Measurements from ENCODE around the gene PDK2. TPM values are rescaled to one million over a fixed set of nuclear protein-coding genes. Genes with fewer than 3 reads are reported as not detected.
A peak's percentile ranks its signal among the peaks of the same experiment; 100 is the strongest.

Gene PDK2
- total and polyA plus RNA-seq, 3 experiments from 2014 or later, result 19.5 to 41.2 (median 22.4) TPM

DNA sequence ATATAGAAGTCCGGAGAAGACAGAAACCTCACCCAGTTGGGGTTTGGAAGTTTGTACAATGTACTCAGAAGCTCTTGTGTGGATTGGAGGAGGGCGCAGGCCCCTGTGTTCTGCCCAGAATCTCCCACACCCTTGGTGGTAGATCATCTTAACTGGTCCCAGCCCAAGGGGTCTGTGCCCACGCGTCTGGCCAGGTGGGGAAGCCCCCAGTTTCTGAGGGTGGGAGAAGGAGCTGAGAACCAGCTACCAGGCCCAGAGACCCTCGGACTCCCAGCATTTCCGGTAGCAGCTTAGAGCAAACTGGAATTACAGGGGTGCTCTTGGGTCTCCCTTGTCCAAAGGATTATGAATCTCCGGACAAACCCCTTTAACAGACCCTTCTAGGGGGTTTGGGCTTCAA, 57.6 kb downstream of the PDK2 start:
- Histone ChIP-seq H3K9me3 (ENCODE audit: low read length) (no peaks in the 10 kb centered on the region), H3K27me3 (ENCODE audit: insufficient read depth, low read length, poor library complexity, severe bottlenecking) (no peaks in the 10 kb centered on the region), H3K36me3 (ENCODE audit: insufficient read depth, low read length) (no peaks in the 10 kb centered on the region), H3K27ac (ENCODE audit: low read depth, low read length) (peak overlapping the region; percentile 40), H3K4me1 (ENCODE audit: insufficient read depth, low read length) (peaks cover 41% of the 10 kb centered on the region), H3K4me3 (ENCODE audit: low read length) (no peak overlapping the region)
- no peak for DNase-seq
- POLR2A ChIA-PET, result interaction anchor here (1.5 to 1.7 kb wide), 3 partner anchors 8 to 58 kb away, joined by 4 to 6 read pairs (median 5); partner anchors contain the start of gene PDK2
- Mint-ChIP-seq H3K27ac (peak overlapping the region in 7 of 8 donors; percentile 43 to 96 (median 91)), H3K27me3 (peaks cover 0 to 3% of the 10 kb centered on the region in 2 donors), H3K4me1 (peaks cover 16 to 28% (median 20%) of the 10 kb centered on the region in 3 donors), H3K9me3 (no peaks in the 10 kb centered on the region), H3K36me3 (peaks cover 0 to 5% (median 0%) of the 10 kb centered on the region in 3 donors), H3K4me3 (peak overlapping the region in 3 of 7 donors; percentile 87 to 100 (median 95))
- CTCF ChIA-PET, result interaction anchor here (0.7 to 6.1 kb wide), 11 partner anchors 9 to 203 kb away, joined by 3 to 56 read pairs (median 5); partner anchors contain the start of genes PDK2 and SGCA

DNA sequence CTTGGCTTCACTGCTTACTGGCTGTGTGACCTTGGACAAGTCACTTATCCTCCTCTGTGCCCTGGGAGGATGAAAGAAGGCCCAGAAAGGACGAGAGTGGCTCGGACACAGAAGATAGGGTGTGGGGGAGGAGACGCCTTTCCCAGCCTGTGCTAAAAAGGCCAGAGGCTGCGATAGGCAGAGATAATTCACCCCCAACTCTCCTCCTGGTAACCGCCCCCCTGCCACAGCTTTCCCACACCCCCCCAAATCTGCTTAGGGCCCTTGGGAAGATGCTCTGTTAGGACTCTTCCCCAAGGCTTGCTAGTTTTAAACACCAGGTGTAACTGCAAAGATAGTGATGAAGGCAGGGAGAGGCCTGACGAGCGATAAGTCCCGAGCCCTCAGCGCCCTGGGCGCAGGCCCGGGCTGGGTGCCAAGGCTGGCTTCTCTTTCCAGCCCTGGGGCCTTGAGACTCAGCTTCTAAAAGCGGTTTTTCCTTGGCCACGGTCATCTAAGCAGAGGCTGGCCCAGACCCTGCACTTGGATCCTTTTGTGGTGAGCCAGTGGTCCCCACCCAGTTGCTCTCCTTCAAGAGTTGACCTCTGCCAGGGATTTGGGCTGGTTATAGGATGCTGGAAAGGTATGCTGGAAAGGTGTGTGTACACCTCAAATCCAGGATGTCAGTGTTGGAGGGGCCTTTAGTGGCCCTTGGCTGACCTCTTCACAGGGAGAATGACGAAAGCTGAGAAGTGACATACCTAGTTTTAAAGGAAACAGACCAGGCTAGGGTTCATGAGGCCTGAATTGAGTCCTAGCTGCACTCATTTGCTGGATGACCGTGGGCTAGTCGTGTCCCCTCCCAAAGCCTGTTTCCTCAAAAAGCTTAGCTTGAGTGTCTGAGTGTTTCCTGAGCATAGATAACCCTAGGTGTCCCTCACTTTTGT, 58.8 kb downstream of the PDK2 start:
- DNase-seq, result no peak
- Histone ChIP-seq H3K4me3 (ENCODE audit: low read length) (no peak overlapping the region), H3K36me3 (ENCODE audit: insufficient read depth, low read length) (no peaks in the 10 kb centered on the region), H3K4me1 (ENCODE audit: insufficient read depth, low read length) (peaks cover 44% of the 10 kb centered on the region), H3K27me3 (ENCODE audit: insufficient read depth, low read length, poor library complexity, severe bottlenecking) (no peaks in the 10 kb centered on the region), H3K9me3 (ENCODE audit: low read length) (no peaks in the 10 kb centered on the region), H3K27ac (ENCODE audit: low read depth, low read length) (no peak overlapping the region)
- Mint-ChIP-seq H3K27ac (peak overlapping the region in 6 of 8 donors; percentile 15 to 88 (median 56)), H3K4me3 (peak overlapping the region in 1 of 7 donors; percentile 72), H3K9me3 (no peaks in the 10 kb centered on the region), H3K27me3 (no peaks in the 10 kb centered on the region), H3K36me3 (peaks cover 0 to 5% (median 0%) of the 10 kb centered on the region in 3 donors), H3K4me1 (peaks cover 20 to 27% (median 25%) of the 10 kb centered on the region in 3 donors)
- CTCF ChIA-PET, result interaction anchor here (1.1 to 6.1 kb wide), 3 partner anchors 13 to 60 kb away, joined by 4 to 50 read pairs (median 6); no protein-coding TSS in a partner anchor
- POLR2A ChIA-PET, result no interaction called here

DNA sequence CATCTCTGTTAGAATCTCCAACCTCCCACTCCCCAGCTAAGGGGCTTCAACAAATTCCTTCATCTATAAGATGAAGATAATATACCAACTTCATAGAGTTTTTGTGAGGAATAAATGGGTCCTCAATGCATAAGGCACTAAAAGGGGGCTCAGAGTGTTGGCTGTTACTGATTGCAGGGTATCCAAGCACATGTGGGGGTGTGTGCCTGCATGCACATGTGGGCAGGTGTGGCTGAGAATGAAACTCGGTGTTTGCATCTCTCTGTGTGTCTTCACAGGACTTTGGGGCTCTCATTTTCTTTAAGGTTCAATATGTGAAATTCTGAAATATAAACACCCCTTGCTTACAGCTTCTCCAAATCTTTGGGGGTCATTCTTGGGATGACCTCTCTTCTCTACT, 59.5 kb downstream of the PDK2 start:
- Histone ChIP-seq H3K4me1 (ENCODE audit: insufficient read depth, low read length) (peaks cover 44% of the 10 kb centered on the region), H3K27me3 (ENCODE audit: insufficient read depth, low read length, poor library complexity, severe bottlenecking) (no peaks in the 10 kb centered on the region), H3K9me3 (ENCODE audit: low read length) (no peaks in the 10 kb centered on the region), H3K4me3 (ENCODE audit: low read length) (no peak overlapping the region), H3K27ac (ENCODE audit: low read depth, low read length) (no peak overlapping the region), H3K36me3 (ENCODE audit: insufficient read depth, low read length) (no peaks in the 10 kb centered on the region)
- Mint-ChIP-seq H3K9me3 (no peaks in the 10 kb centered on the region), H3K36me3 (peaks cover 0 to 3% (median 0%) of the 10 kb centered on the region in 3 donors), H3K27ac (peak overlapping the region in 7 of 8 donors; percentile 18 to 88 (median 48)), H3K27me3 (no peaks in the 10 kb centered on the region), H3K4me1 (peaks cover 20 to 27% (median 25%) of the 10 kb centered on the region in 3 donors), H3K4me3 (peak overlapping the region in 2 of 7 donors; percentile 7 to 72)
- CTCF ChIA-PET, result interaction anchor here (1.1 to 6.1 kb wide), 3 partner anchors 14 to 60 kb away, joined by 4 to 50 read pairs (median 6); no protein-coding TSS in a partner anchor
- POLR2A ChIA-PET, result no interaction called here
- no peak for DNase-seq

DNA sequence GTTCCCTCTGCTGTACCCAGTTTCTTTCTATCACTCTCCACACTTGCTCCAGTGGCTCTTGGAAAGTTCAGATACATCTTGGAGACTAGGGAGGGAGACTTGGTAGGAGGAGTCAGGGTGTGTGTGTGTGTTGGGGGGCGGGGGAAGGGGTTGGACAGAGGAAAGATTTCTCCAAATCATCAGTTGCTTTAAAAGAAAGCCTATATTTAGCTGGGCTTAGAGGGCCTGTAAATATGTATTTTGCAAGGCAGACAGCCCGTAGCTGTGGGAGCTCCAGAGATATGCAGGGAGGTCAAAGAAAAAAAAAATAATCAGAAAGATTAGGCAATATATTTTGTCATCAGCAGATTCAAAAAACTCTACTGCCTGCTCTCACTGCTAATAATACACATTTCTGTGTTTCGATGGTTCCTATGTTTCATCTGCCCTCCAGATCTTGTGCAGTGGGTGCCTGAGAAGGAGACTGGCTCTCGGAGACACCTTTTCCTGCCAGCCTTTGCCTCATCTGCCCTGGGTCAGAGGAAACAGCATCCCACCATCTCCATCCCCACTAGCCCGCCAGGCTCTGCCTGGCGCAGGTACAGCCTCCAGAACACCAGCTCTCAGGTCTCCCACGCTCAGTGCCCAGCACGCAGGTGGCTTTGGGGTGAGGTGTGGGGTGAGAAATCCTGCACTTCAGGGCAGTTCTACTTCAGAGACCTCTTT, 60.1 kb downstream of the PDK2 start:
- Histone ChIP-seq H3K27me3 (ENCODE audit: insufficient read depth, low read length, poor library complexity, severe bottlenecking) (no peaks in the 10 kb centered on the region), H3K9me3 (ENCODE audit: low read length) (no peaks in the 10 kb centered on the region), H3K4me1 (ENCODE audit: insufficient read depth, low read length) (peaks cover 44% of the 10 kb centered on the region), H3K4me3 (ENCODE audit: low read length) (no peak overlapping the region), H3K36me3 (ENCODE audit: insufficient read depth, low read length) (no peaks in the 10 kb centered on the region), H3K27ac (ENCODE audit: low read depth, low read length) (no peak overlapping the region)
- H3K27ac Mint-ChIP-seq, result peak overlapping the region in 3 of 8 donors; percentile 24 to 88 (median 33)
- H3K9me3 Mint-ChIP-seq, result no peaks in the 10 kb centered on the region
- H3K4me3 Mint-ChIP-seq, result peak overlapping the region in 2 of 7 donors; percentile 36 to 72
- CTCF ChIA-PET, result interaction anchor here (1.1 to 6.1 kb wide), 4 partner anchors 14 to 61 kb away, joined by 4 to 50 read pairs (median 6); no protein-coding TSS in a partner anchor
- H3K36me3 Mint-ChIP-seq, result peaks cover 0 to 3% (median 0%) of the 10 kb centered on the region in 3 donors
- H3K27me3 Mint-ChIP-seq, result no peaks in the 10 kb centered on the region
- no peak for DNase-seq
- POLR2A ChIA-PET, result no interaction called here
- H3K4me1 Mint-ChIP-seq, result peaks cover 23 to 27% (median 25%) of the 10 kb centered on the region in 3 donors

- peak in 2 of 5 donors; percentile 17 to 35 for DNase-seq
- CTCF ChIA-PET, result interaction anchor here (0.8 to 1.9 kb wide), 3 partner anchors 13 to 44 kb away, joined by 3 to 7 read pairs (median 4); partner anchors contain the start of gene COL1A1
- Mint-ChIP-seq H3K27me3 (peaks cover 0 to 3% of the 10 kb centered on the region in 2 donors), H3K27ac (peak overlapping the region in 6 of 8 donors; percentile 5 to 66 (median 48)), H3K9me3 (no peaks in the 10 kb centered on the region), H3K4me3 (peak overlapping the region in 1 of 7 donors; percentile 10), H3K36me3 (no peaks in the 10 kb centered on the region), H3K4me1 (peaks cover 27 to 39% (median 29%) of the 10 kb centered on the region in 3 donors)
- no peaks in the 10 kb centered on the region for H3K27me3 ChIP-seq (ENCODE audit: insufficient read depth, low read length, poor library complexity, severe bottlenecking)
- H3K27ac ChIP-seq (ENCODE audit: low read depth, low read length), result no peak overlapping the region
- POLR2A ChIA-PET, result no interaction called here
- no peaks in the 10 kb centered on the region for H3K9me3 ChIP-seq (ENCODE audit: low read length)
- peaks cover 50% of the 10 kb centered on the region for H3K4me1 ChIP-seq (ENCODE audit: insufficient read depth, low read length)
- H3K4me3 ChIP-seq (ENCODE audit: low read length), result no peak overlapping the region
- H3K36me3 ChIP-seq (ENCODE audit: insufficient read depth, low read length), result no peaks in the 10 kb centered on the region
Measured at GRCh38 chr17:50157891-50158290, 62.7 kb downstream of the PDK2 start.

GRCh38 chr17:50161023-50161910, 66.1 kb downstream of the PDK2 start:
- Histone ChIP-seq H3K36me3 (ENCODE audit: insufficient read depth, low read length) (no peaks in the 10 kb centered on the region), H3K27ac (ENCODE audit: low read depth, low read length) (no peak overlapping the region), H3K4me1 (ENCODE audit: insufficient read depth, low read length) (peaks cover 34% of the 10 kb centered on the region), H3K4me3 (ENCODE audit: low read length) (peak overlapping the region; percentile 78), H3K27me3 (ENCODE audit: insufficient read depth, low read length, poor library complexity, severe bottlenecking) (no peaks in the 10 kb centered on the region), H3K9me3 (ENCODE audit: low read length) (no peaks in the 10 kb centered on the region)
- Mint-ChIP-seq H3K9me3 (no peaks in the 10 kb centered on the region), H3K27me3 (peaks cover 0 to 3% of the 10 kb centered on the region in 2 donors), H3K4me1 (peaks cover 24 to 32% (median 29%) of the 10 kb centered on the region in 3 donors), H3K27ac (peak overlapping the region; percentile 21 to 96 (median 89)), H3K36me3 (no peaks in the 10 kb centered on the region), H3K4me3 (peak overlapping the region; percentile 1 to 82 (median 54))
- DNase-seq, result peak; percentile 93 to 96 (median 93)
- ChIA-PET CTCF (interaction anchor here (0.9 to 2.8 kb wide), 19 partner anchors 8 to 114 kb away, joined by 3 to 56 read pairs (median 7); partner anchors contain the start of genes PPP1R9B, SAMD14 and TMEM92), POLR2A (interaction anchor here (0.7 to 2.1 kb wide), 5 partner anchors 9 to 16 kb away, joined by 4 to 8 read pairs (median 6); partner anchors contain the start of gene PPP1R9B)
